Endothelial cell of umbilical vein (primary cell): ENCODE measurements around the gene ZIC4. TPM values are rescaled to one million over a fixed set of nuclear protein-coding genes. Genes with fewer than 3 reads are reported as not detected.

Experiments used
- BruUV-seq: library from RNA; stranded (reverse); fragments of 400-500 nt; replicated peaks from 2 replicates; lab custom pipeline; 2021; lab: Mats Ljungman, UMichigan
- CTCF ChIA-PET: fragments of 300-600, 350-600 bp; sonication (Branson Sonifier 250); formaldehyde crosslinking; loops from one replicate; lab custom pipeline; 2021; ENCODE audit warnings: antibody characterized with exemption, inconsistent platforms; lab: Charles Lee
- POLR2A ChIA-PET: fragments of 300-600, 350-600 bp; sonication (Branson Sonifier 250); formaldehyde crosslinking; loops from one replicate; lab custom pipeline; 2021; ENCODE audit warnings: antibody characterized with exemption, inconsistent platforms; lab: Charles Lee
- DNase-seq: peaks from one replicate; pipeline ENCODE4 v3.0.0-alpha.2; 2011; ENCODE audit warnings: low read depth, low spot score
- FAIRE-seq: peaks from 2 replicates; lab custom pipeline; 2011; peaks lifted over from hg19 to GRCh38; lab: Jason Lieb, UNC
- H2AFZ ChIP-seq: 2 replicates; pipeline ENCODE4 v1.6.0; 2012; ENCODE audit warnings: low read depth, low read length, control low read depth, inconsistent platforms
- H3K27ac ChIP-seq: 2 replicates; pipeline ENCODE4 v1.5.1; 2011; ENCODE audit warnings: low read depth, mild to moderate bottlenecking, control low read depth, low read length, moderate library complexity; ENCODE audit not compliant: insufficient read depth
- H3K27me3 ChIP-seq, 2 experiments: 2 replicates each; pipeline versions ENCODE4 v1.6.0 to v1.6.1; 2011; ENCODE audit warnings: low read length in 2 of 2, mixed read lengths in 1 of 2; ENCODE audit not compliant: control insufficient read depth in 2 of 2, insufficient read depth in 2 of 2
- H3K36me3 ChIP-seq, 2 experiments: 2 replicates in 1 of 2; 3 replicates in 1 of 2; pipeline ENCODE4 v1.5.1; 2011; ENCODE audit warnings: low read length in 2 of 2, mild to moderate bottlenecking in 1 of 2, moderate library complexity in 1 of 2; ENCODE audit not compliant: control insufficient read depth in 2 of 2, insufficient read depth in 2 of 2; ENCODE audit errors: extremely low read depth in 1 of 2
- H3K4me1 ChIP-seq: 3 replicates; pipeline ENCODE4 v1.5.1; 2011; ENCODE audit warnings: mild to moderate bottlenecking, low read length; ENCODE audit not compliant: control insufficient read depth, insufficient read depth; ENCODE audit errors: extremely low read depth
- H3K4me2 ChIP-seq: 2 replicates; pipeline ENCODE4 v1.6.1; 2011; ENCODE audit warnings: low read length, control low read depth, mixed read lengths; ENCODE audit not compliant: insufficient read depth
- H3K4me3 ChIP-seq, 3 experiments: fragments of 200-600 bp in 1 of 3; sonication (generic), shearing (Covaris generic) in 1 of 3; replicated peaks in 1 of 3; 2 replicates each; pipeline ENCODE4 v1.5.1; 2011 to 2016; ENCODE audit warnings: control low read depth in 3 of 3, low read length in 3 of 3, mild to moderate bottlenecking in 2 of 3, inconsistent platforms in 1 of 3, low read depth in 1 of 3, moderate library complexity in 1 of 3; ENCODE audit not compliant: insufficient read depth in 1 of 3
- H3K79me2 ChIP-seq: 2 replicates; pipeline ENCODE4 v1.6.0; 2012; ENCODE audit warnings: low read length, inconsistent platforms; ENCODE audit not compliant: control insufficient read depth, insufficient read depth
- H3K9ac ChIP-seq: replicated peaks from 2 replicates; pipeline ENCODE3; 2011; ENCODE audit warnings: low read length, control low read depth; ENCODE audit not compliant: insufficient read depth; ENCODE audit errors: extremely low read depth
- H3K9me1 ChIP-seq: replicated peaks from 3 replicates; pipeline ENCODE4 v1.6.0; 2011; ENCODE audit warnings: mild to moderate bottlenecking, low read length; ENCODE audit not compliant: control insufficient read depth, insufficient read depth; ENCODE audit errors: extremely low read depth
- H3K9me3 ChIP-seq: replicated peaks from 2 replicates; pipeline ENCODE4 v1.5.1; 2012; ENCODE audit warnings: low read length, inconsistent platforms; ENCODE audit not compliant: control insufficient read depth, insufficient read depth
- H4K20me1 ChIP-seq: replicated peaks from 2 replicates; pipeline ENCODE3; 2011; ENCODE audit warnings: mild to moderate bottlenecking, low read length; ENCODE audit not compliant: control insufficient read depth, insufficient read depth; ENCODE audit errors: extremely low read depth
- CTCF ChIP-seq, 2 donors: IDR thresholded peaks; 1 replicate in 1 of 2; 2 replicates in 1 of 2; pipeline ENCODE4 v1.5.1; 2011; ENCODE audit warnings: low read length in 2 of 2, mild to moderate bottlenecking in 2 of 2, moderate library complexity in 2 of 2, control low read depth in 1 of 2, inconsistent platforms in 1 of 2, low read depth in 1 of 2; ENCODE audit not compliant: insufficient read depth in 1 of 2; ENCODE audit errors: extremely low read depth in 1 of 2
- EZH2 ChIP-seq: IDR thresholded peaks from 2 replicates; pipeline ENCODE4 v1.6.1; 2012; ENCODE audit warnings: borderline replicate concordance, low read depth, mild to moderate bottlenecking, moderate library complexity, low read length, inconsistent platforms; ENCODE audit not compliant: severe bottlenecking
- FOS ChIP-seq: IDR thresholded peaks from 2 replicates; pipeline ENCODE4 v1.6.1; 2011; ENCODE audit warnings: mild to moderate bottlenecking, low read length, moderate library complexity, borderline replicate concordance; ENCODE audit not compliant: insufficient read depth
- GATA2 ChIP-seq: IDR thresholded peaks from 2 replicates; pipeline ENCODE4 v1.7.0; 2011; ENCODE audit warnings: low read depth, mild to moderate bottlenecking, moderate library complexity, mixed read lengths, low read length; ENCODE audit not compliant: insufficient read length, insufficient read depth
- JUN ChIP-seq: IDR thresholded peaks from 2 replicates; pipeline ENCODE4 v1.6.1; 2011; ENCODE audit warnings: borderline replicate concordance, low read depth; ENCODE audit not compliant: insufficient read length, insufficient read depth
- MAX ChIP-seq: IDR thresholded peaks from 2 replicates; pipeline ENCODE4 v1.6.1; 2011; ENCODE audit not compliant: insufficient read depth, insufficient read length
- POLR2A ChIP-seq: IDR thresholded peaks from 2 replicates; pipeline ENCODE4 v1.6.1; 2012; ENCODE audit warnings: low read depth, mild to moderate bottlenecking, control low read depth, low read length
- POLR2AphosphoS5 ChIP-seq: IDR thresholded peaks from 2 replicates; pipeline ENCODE4 v1.6.1; 2012; ENCODE audit warnings: low read depth, mild to moderate bottlenecking, control low read depth, low read length, moderate library complexity; ENCODE audit not compliant: insufficient read depth
- dilution Hi-C: fragments of 300-500 bp; cut with MboI; formaldehyde crosslinking; loops from one replicate; pipeline ENCODE4 v1.15.0; 2019; ENCODE audit warnings: low sequenced_read_pairs; ENCODE audit not compliant: extremely low pct_ligation_motif_present
- intact Hi-C: fragments of 100-400 bp; cut with micrococcal nuclease; formaldehyde crosslinking; loops from one replicate; pipeline ENCODE4 v1.10.0; 2022
- polyA plus RNA-seq, 4 experiments: library from polyadenylated mRNA; depleted of rRNA in 3 of 4; stranded (reverse) in 3 of 4; unstranded in 1 of 4; fragments of >200 nt; gene quantifications; 2 replicates each; pipeline versions ENCODE4 v1.2.1 to v1.2.3, GENCODE V29; 2011 to 2012; ENCODE audit warnings: missing spikeins in 1 of 4
- total RNA-seq: library from RNA; stranded (reverse); gene quantifications from 2 replicates; pipeline ENCODE4 v1.2.3, GENCODE V29; 2021

ZIC4 gene
- total and polyA plus RNA-seq, 2 donors (not counting 3 experiments of a cell fraction or from before 2014, with no cell fraction given) = not detected

GRCh38 chr3:147410116-147410525 lies 3.8 kb upstream of the ZIC4 start:
- ChIA-PET POLR2A (no interaction called here), CTCF (no interaction called here)
- Histone ChIP-seq H3K4me3 (no peak overlapping the region), H3K9me1 (no peaks in the 10 kb centered on the region), H3K27me3 (peaks cover 94 to 98% of the 10 kb centered on the region in 2 experiments), H3K79me2 (no peaks in the 10 kb centered on the region), H4K20me1 (no peaks in the 10 kb centered on the region), H3K9ac (no peak overlapping the region), H3K27ac (no peak overlapping the region), H3K4me1 (peaks cover 6% of the 10 kb centered on the region), H3K36me3 (no peaks in the 10 kb centered on the region), H2AFZ (peak overlapping the region; percentile 11), H3K4me2 (peak overlapping the region; percentile 1), H3K9me3 (no peaks in the 10 kb centered on the region)
- FAIRE-seq (no peak), DNase-seq (no peak)
- BruUV-seq = no TSS peak
- dilution Hi-C loops (no loop called here), intact Hi-C loops (loop anchor here (5.0 to 10.0 kb wide), 3 partner anchors 285 to 663 kb away; no protein-coding TSS in a partner anchor)
- no peak for TF ChIP-seq POLR2AphosphoS5
- peak; percentile 72 for TF ChIP-seq EZH2
- no peak for TF ChIP-seq FOS

GRCh38 chr3:147409143-147410115 lies 3.1 kb upstream of the ZIC4 start, which contains the start of gene ZIC1:
Gene ZIC1 (plus strand): TSS chr3:147409365. CDS start chr3:147410113, 748 bp downstream.
- DNase-seq (no peak), FAIRE-seq (no peak)
- intact Hi-C loops = loop anchor here (1.0 to 10.0 kb wide), 5 partner anchors 16 to 662 kb away; no protein-coding TSS in a partner anchor
- TF ChIP-seq POLR2A (no peak), GATA2 (no peak), MAX (no peak), FOS (no peak), CTCF (IDR thresholded peaks at IDR 0.05; ENCODE audit: extremely low read depth in 1 of 2, insufficient read depth in 1 of 2, low read depth in 1 of 2, low read length in 2 of 2) (no peak), JUN (no peak), EZH2 (peak; percentile 71), POLR2AphosphoS5 (no peak)
- H3K27ac ChIP-seq = no peak within 1 kb of the TSS
- H3K9me3 ChIP-seq = no peaks in the 10 kb centered on the region
- no peaks in the 10 kb centered on the region for H3K9me1 ChIP-seq
- no peak within 1 kb of the TSS for H3K4me2 ChIP-seq
- dilution Hi-C loops = no loop called here
- H3K27me3 ChIP-seq = peaks cover 95 to 98% of the 10 kb centered on the region in 2 experiments
- BruUV-seq = no TSS peak
- no peak within 1 kb of the TSS for H3K9ac ChIP-seq
- no peak within 1 kb of the TSS for H2AFZ ChIP-seq
- POLR2A ChIA-PET = no interaction called here
- H4K20me1 ChIP-seq = no peaks in the 10 kb centered on the region
- H3K4me1 ChIP-seq = peaks cover 6% of the 10 kb centered on the region
- no peak within 1 kb of the TSS for H3K4me3 ChIP-seq
- no peaks in the 10 kb centered on the region for H3K79me2 ChIP-seq
- CTCF ChIA-PET = no interaction called here
- H3K36me3 ChIP-seq = no peaks in the 10 kb centered on the region
